ENCODE data around the gene COX8C.

GRCh38 chr14:93317210-93317874 lies 29.6 kb upstream of the COX8C start:
- TF ChIP-seq ZNF555 (tag by site-specific recombination; conservative IDR thresholded peaks at IDR 0.05) (no peak), ZNF10 (tag by site-specific recombination; IDR thresholded peaks at IDR 0.05) (no peak), ZNF274 (IDR thresholded peaks at IDR 0.05; ENCODE audit: low read length) (no peak), ZNF274 (tag by site-specific recombination; IDR thresholded peaks at IDR 0.05; ENCODE audit: borderline replicate concordance) (no peak), ZNF785 (tag by site-specific recombination; IDR thresholded peaks at IDR 0.05) (no peak), ZNF658 (tag by site-specific recombination; IDR thresholded peaks at IDR 0.05) (no peak), ZNF510 (tag by site-specific recombination; IDR thresholded peaks at IDR 0.05; ENCODE audit: insufficient replicate concordance) (no peak), ZNF133 (tag by site-specific recombination; IDR thresholded peaks at IDR 0.05) (no peak), ZNF529 (tag by site-specific recombination; IDR thresholded peaks at IDR 0.05; ENCODE audit: insufficient replicate concordance) (no peak), ZNF211 (tag by site-specific recombination; IDR thresholded peaks at IDR 0.05; ENCODE audit: low read depth) (no peak), REST (tag by site-specific recombination; IDR thresholded peaks at IDR 0.05) (no peak)
- TF ChIP-seq, protein P1, sequence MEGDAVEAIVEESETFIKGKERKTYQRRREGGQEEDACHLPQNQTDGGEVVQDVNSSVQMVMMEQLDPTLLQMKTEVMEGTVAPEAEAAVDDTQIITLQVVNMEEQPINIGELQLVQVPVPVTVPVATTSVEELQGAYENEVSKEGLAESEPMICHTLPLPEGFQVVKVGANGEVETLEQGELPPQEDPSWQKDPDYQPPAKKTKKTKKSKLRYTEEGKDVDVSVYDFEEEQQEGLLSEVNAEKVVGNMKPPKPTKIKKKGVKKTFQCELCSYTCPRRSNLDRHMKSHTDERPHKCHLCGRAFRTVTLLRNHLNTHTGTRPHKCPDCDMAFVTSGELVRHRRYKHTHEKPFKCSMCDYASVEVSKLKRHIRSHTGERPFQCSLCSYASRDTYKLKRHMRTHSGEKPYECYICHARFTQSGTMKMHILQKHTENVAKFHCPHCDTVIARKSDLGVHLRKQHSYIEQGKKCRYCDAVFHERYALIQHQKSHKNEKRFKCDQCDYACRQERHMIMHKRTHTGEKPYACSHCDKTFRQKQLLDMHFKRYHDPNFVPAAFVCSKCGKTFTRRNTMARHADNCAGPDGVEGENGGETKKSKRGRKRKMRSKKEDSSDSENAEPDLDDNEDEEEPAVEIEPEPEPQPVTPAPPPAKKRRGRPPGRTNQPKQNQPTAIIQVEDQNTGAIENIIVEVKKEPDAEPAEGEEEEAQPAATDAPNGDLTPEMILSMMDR (tag by site-specific recombination; IDR thresholded peaks at IDR 0.05): no peak

Measured in HEK293 (cell line).